Measurements from ENCODE around the gene CRLF2.

- TF ChIP-seq CTCF (IDR thresholded peaks at IDR 0.05; ENCODE audit: low read length) (no peak), EZH2 (optimal IDR thresholded peaks at IDR 0.05; ENCODE audit: low read depth, low read length) (no peak)
Measured at GRCh38 chrX:1249101-1249887, 36.8 kb upstream of the CRLF2 start.

Data from MM.1S (cell line).